ENCODE data around the gene GRK3. TPM values are rescaled to one million over a fixed set of nuclear protein-coding genes. Genes with fewer than 3 reads are reported as not detected.
"Not testable (repeated sequence)": the region's sequence is repeated elsewhere in the genome, so short reads cannot be mapped to it uniquely, and the experiment has no call there.

Gene GRK3
- total RNA-seq, 1 experiment from 2014 or later = 2.0 TPM

- TF ChIP-seq CTCF (conservative IDR thresholded peaks at IDR 0.05; ENCODE audit: low read depth, low read length) (no peak), EZH2 (IDR thresholded peaks at IDR 0.05; ENCODE audit: borderline replicate concordance, low read depth, low read length, poor library complexity, severe bottlenecking) (no peak)
- Histone ChIP-seq H3K36me3 (ENCODE audit: insufficient read depth, low read length, poor library complexity, severe bottlenecking) (no peaks in the 10 kb centered on the region), H3K9me3 (ENCODE audit: low read depth, low read length, poor library complexity, severe bottlenecking) (no peaks in the 10 kb centered on the region), H3K27ac (ENCODE audit: low read depth, low read length, poor library complexity, severe bottlenecking) (no peak overlapping the region), H3K27me3 (replicated peaks; ENCODE audit: insufficient read depth, low read depth, low read length, poor library complexity) (no peaks in the 10 kb centered on the region), H3K4me1 (ENCODE audit: insufficient read depth, low read length, poor library complexity, severe bottlenecking) (peaks cover 4% of the 10 kb centered on the region), H3K4me3 (ENCODE audit: low read depth, low read length, poor library complexity, severe bottlenecking) (no peak overlapping the region)
- ChIA-PET CTCF (no interaction called here), POLR2A (ENCODE audit: low non-redundant PET) (no interaction called here)
- DNase-seq (ENCODE audit: low spot score) = no peak
- BruUV-seq (replicated peaks) = no TSS peak
- intact Hi-C loops (cut with micrococcal nuclease; ENCODE audit: unreplicated experiment) = no loop called here
Measured at GRCh38 chr22:25573841-25574240, 9.4 kb downstream of the GRK3 start.

- Histone ChIP-seq H3K9me3 (ENCODE audit: low read depth, low read length, poor library complexity, severe bottlenecking) (no peaks in the 10 kb centered on the region), H3K27ac (ENCODE audit: low read depth, low read length, poor library complexity, severe bottlenecking) (no peak overlapping the region), H3K27me3 (replicated peaks; ENCODE audit: insufficient read depth, low read depth, low read length, poor library complexity) (no peaks in the 10 kb centered on the region), H3K4me3 (ENCODE audit: low read depth, low read length, poor library complexity, severe bottlenecking) (no peak overlapping the region), H3K36me3 (ENCODE audit: insufficient read depth, low read length, poor library complexity, severe bottlenecking) (no peaks in the 10 kb centered on the region), H3K4me1 (ENCODE audit: insufficient read depth, low read length, poor library complexity, severe bottlenecking) (peaks cover 2% of the 10 kb centered on the region)
- no TSS peak for BruUV-seq (replicated peaks)
- CTCF ChIA-PET = no interaction called here
- POLR2A ChIA-PET (ENCODE audit: low non-redundant PET) = no interaction called here
- no peak for DNase-seq (ENCODE audit: low spot score)
- TF ChIP-seq CTCF (conservative IDR thresholded peaks at IDR 0.05; ENCODE audit: low read depth, low read length) = no peak
- intact Hi-C loops (cut with micrococcal nuclease; ENCODE audit: unreplicated experiment) = no loop called here
Measured at GRCh38 chr22:25574736-25575135, 10.3 kb downstream of the GRK3 start.

- H3K27ac ChIP-seq (ENCODE audit: low read depth, low read length, poor library complexity, severe bottlenecking); CTCF ChIA-PET: not testable (repeated sequence)
Measured at GRCh38 chr22:25575674-25576392, 11.4 kb downstream of the GRK3 start.

GRCh38 chr22:25581452-25581851 lies 17.0 kb downstream of the GRK3 start:
- CTCF ChIA-PET; H3K4me3 ChIP-seq (ENCODE audit: low read depth, low read length, poor library complexity, severe bottlenecking); H3K36me3 ChIP-seq (ENCODE audit: insufficient read depth, low read length, poor library complexity, severe bottlenecking); H3K4me1 ChIP-seq (ENCODE audit: insufficient read depth, low read length, poor library complexity, severe bottlenecking); H3K27ac ChIP-seq (ENCODE audit: low read depth, low read length, poor library complexity, severe bottlenecking); DNase-seq (ENCODE audit: low spot score); BruUV-seq (replicated peaks); H3K9me3 ChIP-seq (ENCODE audit: low read depth, low read length, poor library complexity, severe bottlenecking); intact Hi-C loops (cut with micrococcal nuclease; ENCODE audit: unreplicated experiment); POLR2A ChIA-PET (ENCODE audit: low non-redundant PET); H3K27me3 ChIP-seq (replicated peaks; ENCODE audit: insufficient read depth, low read depth, low read length, poor library complexity): not testable (repeated sequence)

More at GRCh38 chr22:25575674-25576392, 11.4 kb downstream of the GRK3 start:
- POLR2A ChIA-PET (ENCODE audit: low non-redundant PET); BruUV-seq (replicated peaks); H3K4me1 ChIP-seq (ENCODE audit: insufficient read depth, low read length, poor library complexity, severe bottlenecking); H3K9me3 ChIP-seq (ENCODE audit: low read depth, low read length, poor library complexity, severe bottlenecking); DNase-seq (ENCODE audit: low spot score); H3K36me3 ChIP-seq (ENCODE audit: insufficient read depth, low read length, poor library complexity, severe bottlenecking); H3K27me3 ChIP-seq (replicated peaks; ENCODE audit: insufficient read depth, low read depth, low read length, poor library complexity); H3K4me3 ChIP-seq (ENCODE audit: low read depth, low read length, poor library complexity, severe bottlenecking); intact Hi-C loops (cut with micrococcal nuclease; ENCODE audit: unreplicated experiment): not testable (repeated sequence)

Data from A673 (cell line).